22Rv1 (cell line): ENCODE measurements around the gene RICTOR.

Source experiments
- ZFX ChIP-seq: fragments of 450-650 bp; IDR thresholded peaks from 2 replicates; pipeline ENCODE4 v1.6.1; 2017; ENCODE audit warnings: antibody characterized with exemption, borderline replicate concordance
- TF ChIP-seq, protein P1 (sequence below): fragments of 450-650 bp; IDR thresholded peaks from 2 replicates; pipeline ENCODE4 v1.5.1; 2017; ENCODE audit warnings: mild to moderate bottlenecking

DNA sequence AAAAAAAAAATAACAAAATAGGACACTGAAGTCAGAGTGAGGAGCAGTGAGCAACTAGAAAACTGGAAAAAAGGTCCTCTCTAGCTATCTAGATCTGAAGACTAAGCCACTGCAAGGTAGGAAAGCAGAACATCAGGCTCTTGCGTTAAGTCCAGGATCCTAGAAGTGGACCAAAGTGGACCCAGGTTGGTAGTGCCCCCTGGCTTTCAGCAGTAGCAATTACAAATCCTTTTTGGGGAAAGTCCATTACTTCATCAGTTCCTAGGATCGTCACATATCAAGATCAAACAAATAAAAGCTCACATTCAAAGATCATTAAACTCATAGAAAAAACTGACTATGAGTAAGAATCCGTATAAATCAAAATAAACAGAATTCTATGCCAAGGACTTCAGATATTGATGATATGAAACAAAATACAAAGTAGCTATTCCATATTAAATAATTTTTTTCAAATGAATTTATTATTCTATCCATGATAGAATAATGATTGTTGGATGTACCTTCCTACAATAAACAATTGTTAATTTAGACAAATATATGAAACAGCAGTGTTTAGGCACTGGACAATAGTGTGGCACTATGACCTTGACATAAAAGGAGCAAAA lies 6.5 kb upstream of the RICTOR start:
- TF ChIP-seq, protein P1, sequence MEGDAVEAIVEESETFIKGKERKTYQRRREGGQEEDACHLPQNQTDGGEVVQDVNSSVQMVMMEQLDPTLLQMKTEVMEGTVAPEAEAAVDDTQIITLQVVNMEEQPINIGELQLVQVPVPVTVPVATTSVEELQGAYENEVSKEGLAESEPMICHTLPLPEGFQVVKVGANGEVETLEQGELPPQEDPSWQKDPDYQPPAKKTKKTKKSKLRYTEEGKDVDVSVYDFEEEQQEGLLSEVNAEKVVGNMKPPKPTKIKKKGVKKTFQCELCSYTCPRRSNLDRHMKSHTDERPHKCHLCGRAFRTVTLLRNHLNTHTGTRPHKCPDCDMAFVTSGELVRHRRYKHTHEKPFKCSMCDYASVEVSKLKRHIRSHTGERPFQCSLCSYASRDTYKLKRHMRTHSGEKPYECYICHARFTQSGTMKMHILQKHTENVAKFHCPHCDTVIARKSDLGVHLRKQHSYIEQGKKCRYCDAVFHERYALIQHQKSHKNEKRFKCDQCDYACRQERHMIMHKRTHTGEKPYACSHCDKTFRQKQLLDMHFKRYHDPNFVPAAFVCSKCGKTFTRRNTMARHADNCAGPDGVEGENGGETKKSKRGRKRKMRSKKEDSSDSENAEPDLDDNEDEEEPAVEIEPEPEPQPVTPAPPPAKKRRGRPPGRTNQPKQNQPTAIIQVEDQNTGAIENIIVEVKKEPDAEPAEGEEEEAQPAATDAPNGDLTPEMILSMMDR: peak; percentile 89
- no peak for TF ChIP-seq ZFX
